ENCODE results near the gene TMEM164.

GRCh38 chrX:110180176-110180927 lies 177.4 kb downstream of the TMEM164 start:
- TF ChIP-seq POLR2A (IDR thresholded peaks at IDR 0.05) (no peak), CTCF (IDR thresholded peaks at IDR 0.05) (no peak)

Data from heart left ventricle (tissue), 13 donors.